ENCODE results near the gene RCE1. TPM values are rescaled to one million over a fixed set of nuclear protein-coding genes. Genes with fewer than 3 reads are reported as not detected.
"Not testable (repeated sequence)": the region's sequence is repeated elsewhere in the genome, so short reads cannot be mapped to it uniquely, and the experiment has no call there.

RCE1 gene
- total RNA-seq, 2 experiments from 2014 or later: 22.5 to 24.4 TPM

- intact Hi-C loops (cut with micrococcal nuclease); H3K36me3 Mint-ChIP-seq; DNase-seq; H3K27ac Mint-ChIP-seq; H3K27me3 Mint-ChIP-seq; H3K4me1 Mint-ChIP-seq (ENCODE audit: low read depth); H3K4me3 Mint-ChIP-seq; H3K9me3 Mint-ChIP-seq: not testable (repeated sequence)
- ChIA-PET CTCF (interaction anchor here (1.0 kb wide), 1 partner anchor 8 kb away, joined by 3 read pairs; no protein-coding TSS in a partner anchor), POLR2A (interaction anchor here (0.7 kb wide), 1 partner anchor 306 kb away, joined by 3 read pairs; no protein-coding TSS in a partner anchor)
These were observed 18.7 kb upstream of the RCE1 start for GRCh38 chr11:66824573-66824972.

DNA sequence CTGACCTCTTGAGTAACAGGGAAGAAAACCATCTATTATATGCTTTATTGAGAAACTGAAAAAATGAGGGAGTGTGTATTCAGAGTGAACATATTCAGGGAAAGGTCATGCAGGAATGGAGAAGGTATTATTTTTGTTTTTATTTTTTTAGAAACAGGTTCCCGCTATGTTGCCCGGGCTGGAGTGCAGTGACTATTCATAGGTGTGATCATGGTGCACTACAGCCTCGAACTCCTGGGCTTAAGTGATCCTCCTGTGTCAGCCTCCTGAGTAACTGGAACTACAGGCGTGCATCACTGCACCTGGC lies 8.7 kb upstream of the RCE1 start:
- Mint-ChIP-seq H3K9me3 (no peaks in the 10 kb centered on the region), H3K36me3 (peaks cover 3% of the 10 kb centered on the region), H3K27me3 (no peaks in the 10 kb centered on the region), H3K4me1 (ENCODE audit: low read depth) (peaks cover 8% of the 10 kb centered on the region), H3K27ac (no peak overlapping the region), H3K4me3 (no peak overlapping the region)
- DNase-seq: no peak
- intact Hi-C loops (cut with micrococcal nuclease): loop anchor here (1.0 kb wide), 2 partner anchors 49 to 140 kb away; no protein-coding TSS in a partner anchor
- ChIA-PET POLR2A (interaction anchor here (1.0 kb wide), 1 partner anchor 8 kb away, joined by 3 read pairs; no protein-coding TSS in a partner anchor), CTCF (interaction anchor here (0.5 to 3.4 kb wide), 22 partner anchors 8 to 361 kb away, joined by 3 to 57 read pairs (median 4); partner anchors contain the start of gene RBM4B)

- ChIA-PET POLR2A (no interaction called here), CTCF (interaction anchor here (0.5 to 3.4 kb wide), 21 partner anchors 7 to 360 kb away, joined by 3 to 57 read pairs (median 3); partner anchors contain the start of gene RBM4B)
- Mint-ChIP-seq H3K9me3 (no peaks in the 10 kb centered on the region), H3K36me3 (peaks cover 3% of the 10 kb centered on the region), H3K27ac (no peak overlapping the region), H3K27me3 (no peaks in the 10 kb centered on the region), H3K4me3 (no peak overlapping the region), H3K4me1 (ENCODE audit: low read depth) (peaks cover 12% of the 10 kb centered on the region)
- DNase-seq: no peak
- intact Hi-C loops (cut with micrococcal nuclease): loop anchor here (1.0 kb wide), 2 partner anchors 48 to 141 kb away; no protein-coding TSS in a partner anchor
These were observed 8.3 kb upstream of the RCE1 start for GRCh38 chr11:66834943-66835342.

DNA sequence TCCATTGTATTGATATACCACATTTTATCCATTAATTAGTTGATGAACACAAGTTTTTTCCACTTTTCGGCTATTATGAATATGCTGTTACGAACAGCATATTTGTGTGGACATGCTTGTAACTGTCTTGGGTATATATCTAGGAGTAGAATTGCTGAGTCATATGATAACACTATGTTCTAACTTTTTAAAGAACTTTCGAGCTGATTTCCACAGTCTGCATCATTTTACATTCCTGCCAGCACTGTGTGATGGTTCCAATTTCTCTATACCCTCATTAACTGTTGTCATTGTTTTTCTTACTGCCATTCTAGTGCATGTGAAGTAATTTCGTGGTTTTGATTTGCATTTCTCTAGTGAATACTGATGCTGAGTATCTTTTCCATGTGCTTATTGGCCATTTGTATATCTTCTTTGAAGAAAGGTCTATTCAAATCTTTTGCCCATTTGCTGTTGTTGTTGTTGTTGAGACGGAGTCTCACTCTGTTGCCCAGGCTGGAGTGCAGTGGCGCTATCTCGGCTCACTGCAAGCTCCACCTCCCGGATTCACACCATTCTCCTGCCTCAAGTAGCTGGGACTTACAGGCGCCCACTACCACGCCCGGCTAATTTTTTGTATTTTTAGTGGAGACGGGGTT lies 7.4 kb upstream of the RCE1 start:
- no peaks in the 10 kb centered on the region for H3K9me3 Mint-ChIP-seq
- H3K4me1 Mint-ChIP-seq (ENCODE audit: low read depth): peaks cover 22% of the 10 kb centered on the region
- H3K36me3 Mint-ChIP-seq: peaks cover 11% of the 10 kb centered on the region
- H3K4me3 Mint-ChIP-seq: no peak overlapping the region
- H3K27me3 Mint-ChIP-seq: no peaks in the 10 kb centered on the region
- CTCF ChIA-PET: interaction anchor here (0.9 to 3.4 kb wide), 2 partner anchors 141 to 143 kb away, joined by 3 to 30 read pairs; no protein-coding TSS in a partner anchor
- no peak for DNase-seq
- no peak overlapping the region for H3K27ac Mint-ChIP-seq
- intact Hi-C loops (cut with micrococcal nuclease): no loop called here
- POLR2A ChIA-PET: no interaction called here

DNA sequence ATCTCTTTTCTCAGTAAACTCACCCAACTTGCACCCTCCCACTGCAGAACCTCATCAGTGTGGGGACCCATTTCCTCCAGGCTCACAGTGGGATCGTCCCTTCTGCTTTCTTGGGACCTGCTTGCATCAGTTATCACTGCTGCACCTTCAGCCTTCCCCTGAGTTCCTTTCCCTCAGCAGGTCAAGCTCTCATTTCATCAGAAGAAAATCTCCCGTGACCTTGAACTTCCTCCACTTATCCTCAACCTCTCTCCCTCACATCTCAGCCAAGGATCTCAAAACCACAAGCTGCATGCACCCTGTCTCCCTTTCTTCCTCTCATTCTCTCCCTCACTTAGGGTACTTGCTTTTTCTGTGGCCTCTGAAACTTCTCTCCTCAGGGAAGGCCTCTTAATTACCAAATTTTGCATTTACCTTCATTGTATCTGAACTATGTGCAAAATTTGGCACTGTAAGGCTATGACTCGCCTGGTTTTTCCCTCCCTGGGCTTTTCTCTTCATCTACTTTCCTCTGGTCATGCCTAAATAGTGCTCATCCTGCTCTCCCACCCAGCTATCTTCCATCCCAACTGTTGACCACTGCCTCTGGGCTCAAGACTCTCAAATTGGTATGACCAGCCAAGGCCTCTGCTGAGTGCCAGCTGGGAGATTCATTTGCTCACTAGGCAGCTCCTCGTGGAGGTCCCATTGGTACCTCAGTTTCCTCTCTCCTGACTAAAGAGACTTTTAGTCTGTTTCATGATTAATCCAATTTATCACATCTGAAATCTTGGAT lies 2.7 kb upstream of the RCE1 start:
- Mint-ChIP-seq H3K36me3 (peaks cover 30% of the 10 kb centered on the region), H3K27ac (peak overlapping the region; percentile 69), H3K4me1 (ENCODE audit: low read depth) (peaks cover 51% of the 10 kb centered on the region), H3K4me3 (peak overlapping the region; percentile 28), H3K27me3 (no peaks in the 10 kb centered on the region), H3K9me3 (no peaks in the 10 kb centered on the region)
- DNase-seq: no peak
- ChIA-PET CTCF (interaction anchor here (0.9 kb wide), 1 partner anchor 146 kb away, joined by 3 read pairs; no protein-coding TSS in a partner anchor), POLR2A (interaction anchor here (4.4 kb wide), 1 partner anchor 14 kb away, joined by 59 read pairs; no protein-coding TSS in a partner anchor)
- intact Hi-C loops (cut with micrococcal nuclease): loop anchor here (5.0 kb wide), 2 partner anchors 223 to 293 kb away; partner anchors contain the start of genes ACTN3, RBM14 and ZDHHC24

- Mint-ChIP-seq H3K4me1 (ENCODE audit: low read depth) (peaks cover 49% of the 10 kb centered on the region), H3K36me3 (peaks cover 32% of the 10 kb centered on the region)
- intact Hi-C loops (cut with micrococcal nuclease): loop anchor here (2.0 to 5.0 kb wide), 3 partner anchors 117 to 295 kb away; partner anchors contain the start of genes ACTN3, PC, RBM14 and ZDHHC24
These were observed 1.4 kb upstream of the RCE1 start for GRCh38 chr11:66841861-66842260.

GRCh38 chr11:66842501-66842895 lies 743 bp upstream of the RCE1 start:
- Mint-ChIP-seq H3K27me3 (no peaks in the 10 kb centered on the region), H3K4me3 (peak overlapping the region; percentile 97), H3K4me1 (ENCODE audit: low read depth) (peaks cover 49% of the 10 kb centered on the region), H3K27ac (peak overlapping the region; percentile 93), H3K9me3 (no peaks in the 10 kb centered on the region), H3K36me3 (peaks cover 32% of the 10 kb centered on the region)
- intact Hi-C loops (cut with micrococcal nuclease): loop anchor here (2.0 to 5.0 kb wide), 3 partner anchors 116 to 295 kb away; partner anchors contain the start of genes ACTN3, PC, RBM14 and ZDHHC24
- CTCF ChIA-PET: interaction anchor here (0.6 to 2.1 kb wide), 13 partner anchors 8 to 479 kb away, joined by 3 to 11 read pairs (median 4); partner anchors contain the start of gene SYT12
- no peak for DNase-seq
- POLR2A ChIA-PET: interaction anchor here (0.6 to 4.4 kb wide), 12 partner anchors 8 to 477 kb away, joined by 3 to 59 read pairs (median 4); partner anchors contain the start of genes RBM14, RBM4 and RBM4B

More at GRCh38 chr11:66841861-66842260, 1.4 kb upstream of the RCE1 start:
- ChIA-PET CTCF (interaction anchor here (0.7 to 1.8 kb wide), 11 partner anchors 7 to 478 kb away, joined by 3 to 7 read pairs (median 3); partner anchors contain the start of gene SYT12), POLR2A (interaction anchor here (0.8 to 4.4 kb wide), 6 partner anchors 10 to 362 kb away, joined by 3 to 59 read pairs (median 6); partner anchors contain the start of genes DPP3 and RBM4B)
- Mint-ChIP-seq H3K9me3 (no peaks in the 10 kb centered on the region), H3K4me3 (peak overlapping the region; percentile 97), H3K27ac (peak overlapping the region; percentile 93), H3K27me3 (no peaks in the 10 kb centered on the region)
- DNase-seq: no peak

GRCh38 chr11:66843776-66844495 lies 695 bp downstream of the RCE1 start:
- Mint-ChIP-seq H3K9me3 (no peaks in the 10 kb centered on the region), H3K36me3 (peaks cover 32% of the 10 kb centered on the region), H3K27me3 (no peaks in the 10 kb centered on the region), H3K4me3 (peak overlapping the region; percentile 92), H3K27ac (peak overlapping the region; percentile 93), H3K4me1 (ENCODE audit: low read depth) (peaks cover 49% of the 10 kb centered on the region)
- CTCF ChIA-PET: interaction anchor here (0.8 to 2.1 kb wide), 6 partner anchors 8 to 165 kb away, joined by 3 to 11 read pairs (median 5); no protein-coding TSS in a partner anchor
- intact Hi-C loops (cut with micrococcal nuclease): loop anchor here (1.0 to 5.0 kb wide), 6 partner anchors 12 to 499 kb away; partner anchors contain the start of genes ACTN3, BRMS1, PC and RBM14
- POLR2A ChIA-PET: interaction anchor here (0.6 to 4.4 kb wide), 13 partner anchors 8 to 530 kb away, joined by 3 to 59 read pairs (median 3); partner anchors contain the start of genes PC, RBM14 and RBM4
- no peak for DNase-seq

GRCh38 chr11:66844496-66845142 lies 1.4 kb downstream of the RCE1 start:
- peaks cover 30% of the 10 kb centered on the region for H3K36me3 Mint-ChIP-seq
- H3K4me1 Mint-ChIP-seq (ENCODE audit: low read depth): peaks cover 42% of the 10 kb centered on the region
- no peak for DNase-seq
- H3K4me3 Mint-ChIP-seq: peak overlapping the region; percentile 92
- ChIA-PET CTCF (interaction anchor here (0.6 to 2.1 kb wide), 5 partner anchors 7 to 131 kb away, joined by 3 to 11 read pairs (median 5); no protein-coding TSS in a partner anchor), POLR2A (interaction anchor here (1.1 to 4.4 kb wide), 2 partner anchors 10 to 531 kb away, joined by 3 to 59 read pairs; no protein-coding TSS in a partner anchor)
- no peaks in the 10 kb centered on the region for H3K27me3 Mint-ChIP-seq
- no peaks in the 10 kb centered on the region for H3K9me3 Mint-ChIP-seq
- intact Hi-C loops (cut with micrococcal nuclease): loop anchor here (5.0 kb wide), 2 partner anchors 227 to 297 kb away; partner anchors contain the start of genes ACTN3, RBM14 and ZDHHC24
- H3K27ac Mint-ChIP-seq: peak overlapping the region; percentile 93

DNA sequence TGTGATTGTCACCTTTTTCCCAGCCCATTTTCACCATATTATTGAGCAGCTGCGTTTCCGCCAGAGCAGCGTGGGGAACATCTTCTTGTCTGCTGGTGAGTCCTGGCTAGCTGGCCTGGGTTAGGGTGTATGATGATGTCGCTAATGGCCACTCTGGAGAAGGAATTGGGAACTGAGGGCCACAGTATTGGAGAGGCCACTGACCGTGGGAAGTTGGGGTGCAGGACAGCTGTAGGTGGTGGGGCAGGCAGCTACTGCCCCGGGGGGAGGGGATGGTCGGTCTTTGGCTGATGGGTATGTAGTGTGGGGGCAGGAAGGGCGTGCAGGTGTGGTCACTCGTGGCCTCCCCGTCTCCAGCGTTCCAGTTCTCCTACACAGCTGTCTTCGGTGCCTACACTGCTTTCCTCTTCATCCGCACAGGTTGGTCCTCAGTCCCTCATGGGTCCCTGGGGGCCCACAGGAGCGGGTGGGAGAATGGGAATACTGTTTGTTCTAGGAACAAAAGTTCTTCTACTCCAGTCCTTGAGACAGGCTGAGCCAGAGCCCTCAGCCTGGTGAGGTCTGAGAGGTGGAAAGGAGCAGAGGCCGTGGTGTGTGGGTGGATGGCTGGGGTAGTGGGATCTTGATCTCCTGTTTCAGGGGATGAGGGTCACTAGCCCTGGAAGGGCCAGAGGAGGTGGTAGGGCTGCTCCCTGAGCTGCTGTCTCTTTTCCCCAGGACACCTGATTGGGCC lies 2.1 kb downstream of the RCE1 start:
- POLR2A ChIA-PET: interaction anchor here (1.1 to 4.4 kb wide), 3 partner anchors 10 to 532 kb away, joined by 3 to 59 read pairs (median 5); no protein-coding TSS in a partner anchor
- Mint-ChIP-seq H3K4me1 (ENCODE audit: low read depth) (peaks cover 35% of the 10 kb centered on the region), H3K36me3 (peaks cover 28% of the 10 kb centered on the region), H3K9me3 (no peaks in the 10 kb centered on the region), H3K4me3 (peak overlapping the region; percentile 92), H3K27me3 (no peaks in the 10 kb centered on the region), H3K27ac (no peak overlapping the region)
- no peak for DNase-seq
- intact Hi-C loops (cut with micrococcal nuclease): no loop called here
- CTCF ChIA-PET: interaction anchor here (0.6 to 2.1 kb wide), 2 partner anchors 27 to 131 kb away, joined by 3 to 5 read pairs; no protein-coding TSS in a partner anchor

Data from activated CD4-positive, alpha-beta memory T cell treated with anti-CD3 and anti-CD28 coated beads for 36 hours (primary cell).